ENCODE results near the gene EYA4.

Gene EYA4

GRCh38 chr6:133408543-133408942, 167.4 kb downstream of the EYA4 start:
- DNase-seq = no peak

GRCh38 chr6:133410638-133411435, 169.7 kb downstream of the EYA4 start:
- DNase-seq = no peak

GRCh38 chr6:133411757-133412156, 170.6 kb downstream of the EYA4 start:
- DNase-seq = no peak

- no peak for DNase-seq
Observed at GRCh38 chr6:133415262-133415661, 174.1 kb downstream of the EYA4 start.

- no peak for DNase-seq
Observed at GRCh38 chr6:133418108-133418507, 177.0 kb downstream of the EYA4 start.

- DNase-seq = no peak
Observed at GRCh38 chr6:133423242-133423641, 182.1 kb downstream of the EYA4 start.

- no peak for DNase-seq
Observed at GRCh38 chr6:133424359-133424758, 183.2 kb downstream of the EYA4 start.

GRCh38 chr6:133426038-133426437, 184.9 kb downstream of the EYA4 start:
- no peak for DNase-seq

GRCh38 chr6:133428295-133428694, 187.1 kb downstream of the EYA4 start:
- DNase-seq = no peak

- no peak for DNase-seq
Observed at GRCh38 chr6:133430530-133430929, 189.4 kb downstream of the EYA4 start.

GRCh38 chr6:133431031-133431430, 189.9 kb downstream of the EYA4 start:
- no peak for DNase-seq

GRCh38 chr6:133432021-133432989, 191.1 kb downstream of the EYA4 start:
- DNase-seq = no peak

GRCh38 chr6:133435065-133435728, 194.0 kb downstream of the EYA4 start:
- DNase-seq = no peak

GRCh38 chr6:133436652-133437051, 195.5 kb downstream of the EYA4 start:
- no peak for DNase-seq

- no peak for DNase-seq
Observed at GRCh38 chr6:133441491-133441890, 200.3 kb downstream of the EYA4 start.

GRCh38 chr6:133446789-133447188, 205.6 kb downstream of the EYA4 start:
- DNase-seq = no peak

- no peak for DNase-seq
Observed at GRCh38 chr6:133447924-133448323, 206.8 kb downstream of the EYA4 start.

GRCh38 chr6:133456439-133456838, 215.3 kb downstream of the EYA4 start:
- DNase-seq = no peak

GRCh38 chr6:133456944-133457343, 215.8 kb downstream of the EYA4 start:
- no peak for DNase-seq

- no peak for DNase-seq
Observed at GRCh38 chr6:133460101-133460500, 218.9 kb downstream of the EYA4 start.

GRCh38 chr6:133463790-133464189, 222.6 kb downstream of the EYA4 start:
- DNase-seq = no peak

GRCh38 chr6:133466680-133467079, 225.5 kb downstream of the EYA4 start:
- DNase-seq = no peak

- DNase-seq = no peak
Observed at GRCh38 chr6:133467231-133467981, 226.2 kb downstream of the EYA4 start.
